HCT116 (cell line): ENCODE data around the gene TENM3. TPM values are rescaled to one million over a fixed set of nuclear protein-coding genes. Genes with fewer than 3 reads are reported as not detected.

ENCODE experiments used
- ATAC-seq: fragments of 200-7000 bp; cut with Tn5 transposase; 2 replicates; pipeline ENCODE4 v1.9.1; 2020; ENCODE audit warnings: mild to moderate bottlenecking, moderate library complexity
- BruUV-seq: library from RNA; stranded (reverse); fragments of 400-500 nt; replicated peaks from 2 replicates; lab custom pipeline; 2021; lab: Mats Ljungman, UMichigan
- CTCF ChIA-PET: fragments of 300-600 bp; sonication (Branson Sonifier 250); formaldehyde crosslinking; loops from one replicate; lab custom pipeline; 2021; ENCODE audit warnings: antibody characterized with exemption; lab: Charles Lee
- POLR2A ChIA-PET: fragments of 300-600, 350-600 bp; sonication (Branson Sonifier 250); formaldehyde crosslinking; loops from one replicate; lab custom pipeline; 2021; ENCODE audit warnings: antibody characterized with exemption; lab: Charles Lee
- RAD21 ChIA-PET, 2 experiments: fragments of 300-600 bp; sonication (Branson Sonifier 250); formaldehyde crosslinking; loops; one replicate each; lab custom pipeline; 2023; ENCODE audit warnings: low total read pairs in 2 of 2; ENCODE audit not compliant: uncharacterized antibody in 2 of 2, unreplicated experiment in 2 of 2, low non-redundant PET in 1 of 2; lab: Charles Lee
- DNase-seq: peaks from one replicate; pipeline ENCODE4 v3.0.0-alpha.2; 2010; ENCODE audit warnings: low read depth, low spot score
- H2AFZ ChIP-seq: fragments of 200-600 bp; shearing (Covaris generic), sonication (generic); 2 replicates; pipeline ENCODE4 v1.6.1; 2017; ENCODE audit warnings: low read depth, mixed run types, mixed read lengths, antibody characterized with exemption, low read length; ENCODE audit not compliant: poor library complexity, severe bottlenecking
- H3K27ac ChIP-seq: 2 replicates; pipeline ENCODE4 v1.5.1; 2012; ENCODE audit warnings: low read depth, low read length
- H3K27me3 ChIP-seq: fragments of 200-600 bp; sonication (generic); 2 replicates; pipeline ENCODE4 v1.6.1; 2016; ENCODE audit warnings: mixed run types, low read length, mixed read lengths; ENCODE audit not compliant: insufficient read depth
- H3K36me3 ChIP-seq, 2 experiments: fragments of 200-500 bp in 1 of 2; fragments of 200-600 bp in 1 of 2; sonication (Bioruptor generic) in 1 of 2; sonication (generic) in 1 of 2; 2 replicates each; pipeline versions ENCODE4 v1.5.1 to v1.6.1; 2014 to 2016; ENCODE audit warnings: low read length in 2 of 2, inconsistent platforms in 1 of 2, mixed read lengths in 1 of 2, mixed run types in 1 of 2; ENCODE audit not compliant: insufficient read depth in 2 of 2, control insufficient read depth in 1 of 2
- H3K4me1 ChIP-seq, 2 experiments: fragments of 200-600 bp in 1 of 2; sonication (generic) in 1 of 2; 2 replicates each; pipeline versions ENCODE4 v1.5.1 to v1.6.1; 2012 to 2017; ENCODE audit warnings: low read length in 2 of 2, inconsistent platforms in 1 of 2, mild to moderate bottlenecking in 1 of 2, mixed read lengths in 1 of 2, mixed run types in 1 of 2, moderate library complexity in 1 of 2; ENCODE audit not compliant: insufficient read depth in 2 of 2, control insufficient read depth in 1 of 2
- H3K4me2 ChIP-seq: fragments of 200-600 bp; sonication (generic); 2 replicates; pipeline ENCODE4 v1.6.1; 2017; ENCODE audit warnings: mixed run types, low read length, mixed read lengths
- H3K4me3 ChIP-seq, 2 experiments: fragments of 200-600 bp in 1 of 2; sonication (generic) in 1 of 2; replicated peaks in 1 of 2; 2 replicates each; pipeline ENCODE4 v1.5.1; 2011 to 2016; ENCODE audit warnings: low read length in 2 of 2, control low read depth in 1 of 2, low read depth in 1 of 2, mild to moderate bottlenecking in 1 of 2, mixed read lengths in 1 of 2, mixed run types in 1 of 2
- H3K79me2 ChIP-seq: fragments of 200-600 bp; sonication (generic); 2 replicates; pipeline ENCODE4 v1.6.1; 2017; ENCODE audit warnings: mild to moderate bottlenecking, mixed run types, low read length, moderate library complexity, mixed read lengths; ENCODE audit not compliant: insufficient read depth
- H3K9ac ChIP-seq: fragments of 200-600 bp; sonication (generic); 2 replicates; pipeline ENCODE4 v1.6.1; 2016; ENCODE audit warnings: low read length, mixed read lengths
- H3K9me2 ChIP-seq: fragments of 200-600 bp; sonication (generic), shearing (Covaris generic); 2 replicates; pipeline ENCODE4 v1.6.1; 2017; ENCODE audit warnings: mixed run types, mild to moderate bottlenecking, moderate library complexity; ENCODE audit not compliant: insufficient read depth
- H3K9me3 ChIP-seq, 2 experiments: fragments of 200-500 bp in 1 of 2; fragments of 200-600 bp in 1 of 2; sonication (Bioruptor generic) in 1 of 2; sonication (generic) in 1 of 2; 2 replicates each; pipeline ENCODE4 v1.6.1; 2014 to 2017; ENCODE audit warnings: low read length in 2 of 2, mixed read lengths in 2 of 2, inconsistent platforms in 1 of 2, low read depth in 1 of 2, mild to moderate bottlenecking in 1 of 2, mixed run types in 1 of 2, moderate library complexity in 1 of 2; ENCODE audit not compliant: control insufficient read depth in 1 of 2, insufficient read depth in 1 of 2
- H4K20me1 ChIP-seq: fragments of 200-600 bp; sonication (generic), shearing (Covaris generic); 2 replicates; pipeline ENCODE4 v1.6.1; 2017; ENCODE audit warnings: mixed run types, mild to moderate bottlenecking, moderate library complexity; ENCODE audit not compliant: insufficient read depth
- ATF3 ChIP-seq: IDR thresholded peaks from 2 replicates; pipeline ENCODE4 v1.6.1; 2012
- CEBPB ChIP-seq: IDR thresholded peaks from 2 replicates; pipeline ENCODE4 v1.6.1; 2012; ENCODE audit warnings: low read depth
- CTCF ChIP-seq, 3 experiments: fragments of 200-600 bp in 1 of 3; sonication (generic) in 1 of 3; IDR thresholded peaks in 2 of 3; conservative IDR thresholded peaks in 1 of 3; 2 replicates each; pipeline ENCODE4 v1.5.1; 2012 to 2017; ENCODE audit warnings: low read depth in 2 of 3, low read length in 2 of 3, antibody characterized with exemption in 1 of 3, borderline replicate concordance in 1 of 3, control low read depth in 1 of 3, mild to moderate bottlenecking in 1 of 3, mixed read lengths in 1 of 3, mixed run types in 1 of 3, moderate library complexity in 1 of 3; ENCODE audit not compliant: insufficient read depth in 1 of 3
- EGR1 ChIP-seq: IDR thresholded peaks from 2 replicates; pipeline ENCODE4 v1.6.1; 2012; ENCODE audit warnings: low read depth
- EZH2 ChIP-seq: fragments of 200-600 bp; sonication (generic); IDR thresholded peaks from 2 replicates; pipeline ENCODE4 v1.6.1; 2017; ENCODE audit warnings: antibody characterized with exemption, mixed run types
- FOSL1 ChIP-seq: IDR thresholded peaks from 2 replicates; pipeline ENCODE4 v1.6.1; 2012; ENCODE audit warnings: low read depth
- JUND ChIP-seq: IDR thresholded peaks from 2 replicates; pipeline ENCODE4 v1.6.1; 2012
- MAX ChIP-seq: IDR thresholded peaks from 2 replicates; pipeline ENCODE4 v1.6.1; 2012
- POLR2A ChIP-seq: IDR thresholded peaks from 2 replicates; pipeline ENCODE4 v1.7.0; 2011; ENCODE audit warnings: borderline replicate concordance; ENCODE audit not compliant: insufficient read depth, insufficient read length; ENCODE audit errors: extremely low read depth
- POLR2AphosphoS5 ChIP-seq: IDR thresholded peaks from 2 replicates; pipeline ENCODE4 v1.6.1; 2011; ENCODE audit warnings: mild to moderate bottlenecking, low read depth, low read length, moderate library complexity
- REST ChIP-seq: IDR thresholded peaks from 2 replicates; pipeline ENCODE4 v1.6.1; 2012; ENCODE audit warnings: low read depth
- SIN3A ChIP-seq: IDR thresholded peaks from 2 replicates; pipeline ENCODE4 v1.6.1; 2012; ENCODE audit warnings: low read depth
- SP1 ChIP-seq: IDR thresholded peaks from 2 replicates; pipeline ENCODE4 v1.6.1; 2012; ENCODE audit warnings: low read depth
- SRF ChIP-seq: IDR thresholded peaks from 2 replicates; pipeline ENCODE4 v1.6.1; 2012; ENCODE audit warnings: low read depth
- YY1 ChIP-seq: IDR thresholded peaks from 2 replicates; pipeline ENCODE4 v1.6.1; 2011; ENCODE audit warnings: low read length, low read depth, moderate library complexity, mild to moderate bottlenecking; ENCODE audit not compliant: insufficient replicate concordance; ENCODE audit errors: extremely low read depth
- ZBTB33 ChIP-seq: IDR thresholded peaks from 2 replicates; pipeline ENCODE4 v1.6.1; 2011; ENCODE audit warnings: mild to moderate bottlenecking, low read length, moderate library complexity; ENCODE audit not compliant: insufficient replicate concordance; ENCODE audit errors: extremely low read depth
- ZFX ChIP-seq: fragments of 450-650 bp; IDR thresholded peaks from 2 replicates; pipeline ENCODE4 v1.6.1; 2017
- ZNF274 ChIP-seq: fragments of 200-500 bp; sonication (Bioruptor generic); IDR thresholded peaks from 2 replicates; pipeline ENCODE4 v1.6.1; 2014; ENCODE audit warnings: mild to moderate bottlenecking, low read depth, low read length, inconsistent platforms
- intact Hi-C: fragments of 100-400 bp; cut with micrococcal nuclease; formaldehyde crosslinking; loops from 2 replicates; pipeline ENCODE4 v1.10.0; 2022
- total RNA-seq: library from RNA; stranded (reverse); gene quantifications from one replicate; pipeline ENCODE4 v1.2.1, GENCODE V29; 2021; ENCODE audit not compliant: unreplicated experiment

The TENM3 gene
- total RNA-seq, 1 experiment from 2014 or later = 0.54 TPM

- no peak for TF ChIP-seq ATF3
- TF ChIP-seq MAX = no peak
- no peak for TF ChIP-seq ZBTB33
- TF ChIP-seq FOSL1 = no peak
- TF ChIP-seq SIN3A = no peak
- TF ChIP-seq ZFX = no peak
- TF ChIP-seq CTCF (IDR thresholded peaks at IDR 0.05 in 2 of 3, conservative IDR thresholded peaks at IDR 0.05 in 1 of 3; ENCODE audit: borderline replicate concordance in 1 of 3, insufficient read depth in 1 of 3, low read depth in 2 of 3, low read length in 2 of 3) = no peak
- TF ChIP-seq ZNF274 = no peak
- TF ChIP-seq EZH2 = no peak
- TF ChIP-seq REST = no peak
- TF ChIP-seq CEBPB = no peak
- TF ChIP-seq EGR1 = no peak
- TF ChIP-seq JUND = no peak
- no peak for TF ChIP-seq YY1
- TF ChIP-seq SRF = no peak
- no peak for TF ChIP-seq POLR2A
- TF ChIP-seq POLR2AphosphoS5 = no peak
- no peak for TF ChIP-seq SP1
- TF ChIP-seq, all 23 proteins: peak for 0
- no peak for ATAC-seq
- CTCF ChIA-PET = no interaction called here
Observed at GRCh38 chr4:182276210-182277109, 33.3 kb downstream of the TENM3 start.

More at GRCh38 chr4:182276210-182277109, 33.3 kb downstream of the TENM3 start:
- BruUV-seq = no TSS peak
- DNase-seq = no peak
- peaks cover 2% of the 10 kb centered on the region; the same call in 1 of the 2 replicates for H3K27me3 ChIP-seq
- POLR2A ChIA-PET = no interaction called here
- H3K4me3 ChIP-seq = no peak overlapping the region
- no peak overlapping the region for H3K9ac ChIP-seq
- H3K9me2 ChIP-seq = no peaks in the 10 kb centered on the region
- H3K27ac ChIP-seq = no peak overlapping the region
- H3K4me2 ChIP-seq = no peak overlapping the region
- no peaks in the 10 kb centered on the region for H3K4me1 ChIP-seq
- no peaks in the 10 kb centered on the region for H3K36me3 ChIP-seq
- no peaks in the 10 kb centered on the region for H3K79me2 ChIP-seq
- intact Hi-C loops = no loop called here
- H4K20me1 ChIP-seq = no peaks in the 10 kb centered on the region
- no peak overlapping the region for H2AFZ ChIP-seq
- no peaks in the 10 kb centered on the region for H3K9me3 ChIP-seq
- RAD21 ChIA-PET = no interaction called here
